Endothelial cell of umbilical vein (primary cell): ENCODE results near the gene USH2A. TPM values are rescaled to one million over a fixed set of nuclear protein-coding genes. Genes with fewer than 3 reads are reported as not detected.

ENCODE experiments used
- BruUV-seq: library from RNA; stranded (reverse); fragments of 400-500 nt; replicated peaks from 2 replicates; lab custom pipeline; 2021; lab: Mats Ljungman, UMichigan
- CTCF ChIA-PET: fragments of 300-600, 350-600 bp; sonication (Branson Sonifier 250); formaldehyde crosslinking; loops from one replicate; lab custom pipeline; 2021; ENCODE audit warnings: antibody characterized with exemption, inconsistent platforms; lab: Charles Lee
- POLR2A ChIA-PET: fragments of 300-600, 350-600 bp; sonication (Branson Sonifier 250); formaldehyde crosslinking; loops from one replicate; lab custom pipeline; 2021; ENCODE audit warnings: antibody characterized with exemption, inconsistent platforms; lab: Charles Lee
- DNase-seq: peaks from one replicate; pipeline ENCODE4 v3.0.0-alpha.2; 2011; ENCODE audit warnings: low read depth, low spot score
- FAIRE-seq: peaks from 2 replicates; lab custom pipeline; 2011; peaks lifted over from hg19 to GRCh38; lab: Jason Lieb, UNC
- H2AFZ ChIP-seq: 2 replicates; pipeline ENCODE4 v1.6.0; 2012; ENCODE audit warnings: low read depth, low read length, control low read depth, inconsistent platforms
- H3K27ac ChIP-seq: 2 replicates; pipeline ENCODE4 v1.5.1; 2011; ENCODE audit warnings: low read depth, mild to moderate bottlenecking, control low read depth, low read length, moderate library complexity; ENCODE audit not compliant: insufficient read depth
- H3K27me3 ChIP-seq, 2 experiments: 2 replicates each; pipeline versions ENCODE4 v1.6.0 to v1.6.1; 2011; ENCODE audit warnings: low read length in 2 of 2, mixed read lengths in 1 of 2; ENCODE audit not compliant: control insufficient read depth in 2 of 2, insufficient read depth in 2 of 2
- H3K36me3 ChIP-seq, 2 experiments: 2 replicates in 1 of 2; 3 replicates in 1 of 2; pipeline ENCODE4 v1.5.1; 2011; ENCODE audit warnings: low read length in 2 of 2, mild to moderate bottlenecking in 1 of 2, moderate library complexity in 1 of 2; ENCODE audit not compliant: control insufficient read depth in 2 of 2, insufficient read depth in 2 of 2; ENCODE audit errors: extremely low read depth in 1 of 2
- H3K4me1 ChIP-seq: 3 replicates; pipeline ENCODE4 v1.5.1; 2011; ENCODE audit warnings: mild to moderate bottlenecking, low read length; ENCODE audit not compliant: control insufficient read depth, insufficient read depth; ENCODE audit errors: extremely low read depth
- H3K4me2 ChIP-seq: 2 replicates; pipeline ENCODE4 v1.6.1; 2011; ENCODE audit warnings: low read length, control low read depth, mixed read lengths; ENCODE audit not compliant: insufficient read depth
- H3K4me3 ChIP-seq, 3 experiments: fragments of 200-600 bp in 1 of 3; sonication (generic), shearing (Covaris generic) in 1 of 3; replicated peaks in 1 of 3; 2 replicates each; pipeline ENCODE4 v1.5.1; 2011 to 2016; ENCODE audit warnings: control low read depth in 3 of 3, low read length in 3 of 3, mild to moderate bottlenecking in 2 of 3, inconsistent platforms in 1 of 3, low read depth in 1 of 3, moderate library complexity in 1 of 3; ENCODE audit not compliant: insufficient read depth in 1 of 3
- H3K79me2 ChIP-seq: 2 replicates; pipeline ENCODE4 v1.6.0; 2012; ENCODE audit warnings: low read length, inconsistent platforms; ENCODE audit not compliant: control insufficient read depth, insufficient read depth
- H3K9ac ChIP-seq: replicated peaks from 2 replicates; pipeline ENCODE3; 2011; ENCODE audit warnings: low read length, control low read depth; ENCODE audit not compliant: insufficient read depth; ENCODE audit errors: extremely low read depth
- H3K9me1 ChIP-seq: replicated peaks from 3 replicates; pipeline ENCODE4 v1.6.0; 2011; ENCODE audit warnings: mild to moderate bottlenecking, low read length; ENCODE audit not compliant: control insufficient read depth, insufficient read depth; ENCODE audit errors: extremely low read depth
- H3K9me3 ChIP-seq: replicated peaks from 2 replicates; pipeline ENCODE4 v1.5.1; 2012; ENCODE audit warnings: low read length, inconsistent platforms; ENCODE audit not compliant: control insufficient read depth, insufficient read depth
- H4K20me1 ChIP-seq: replicated peaks from 2 replicates; pipeline ENCODE3; 2011; ENCODE audit warnings: mild to moderate bottlenecking, low read length; ENCODE audit not compliant: control insufficient read depth, insufficient read depth; ENCODE audit errors: extremely low read depth
- CTCF ChIP-seq, 2 donors: IDR thresholded peaks; 1 replicate in 1 of 2; 2 replicates in 1 of 2; pipeline ENCODE4 v1.5.1; 2011; ENCODE audit warnings: low read length in 2 of 2, mild to moderate bottlenecking in 2 of 2, moderate library complexity in 2 of 2, control low read depth in 1 of 2, inconsistent platforms in 1 of 2, low read depth in 1 of 2; ENCODE audit not compliant: insufficient read depth in 1 of 2; ENCODE audit errors: extremely low read depth in 1 of 2
- GATA2 ChIP-seq: IDR thresholded peaks from 2 replicates; pipeline ENCODE4 v1.7.0; 2011; ENCODE audit warnings: low read depth, mild to moderate bottlenecking, moderate library complexity, mixed read lengths, low read length; ENCODE audit not compliant: insufficient read length, insufficient read depth
- JUN ChIP-seq: IDR thresholded peaks from 2 replicates; pipeline ENCODE4 v1.6.1; 2011; ENCODE audit warnings: borderline replicate concordance, low read depth; ENCODE audit not compliant: insufficient read length, insufficient read depth
- MAX ChIP-seq: IDR thresholded peaks from 2 replicates; pipeline ENCODE4 v1.6.1; 2011; ENCODE audit not compliant: insufficient read depth, insufficient read length
- POLR2A ChIP-seq: IDR thresholded peaks from 2 replicates; pipeline ENCODE4 v1.6.1; 2012; ENCODE audit warnings: low read depth, mild to moderate bottlenecking, control low read depth, low read length
- dilution Hi-C: fragments of 300-500 bp; cut with MboI; formaldehyde crosslinking; loops from one replicate; pipeline ENCODE4 v1.15.0; 2019; ENCODE audit warnings: low sequenced_read_pairs; ENCODE audit not compliant: extremely low pct_ligation_motif_present
- intact Hi-C: fragments of 100-400 bp; cut with micrococcal nuclease; formaldehyde crosslinking; loops from one replicate; pipeline ENCODE4 v1.10.0; 2022
- polyA plus RNA-seq, 4 experiments: library from polyadenylated mRNA; depleted of rRNA in 3 of 4; stranded (reverse) in 3 of 4; unstranded in 1 of 4; fragments of >200 nt; gene quantifications; 2 replicates each; pipeline versions ENCODE4 v1.2.1 to v1.2.3, GENCODE V29; 2011 to 2012; ENCODE audit warnings: missing spikeins in 1 of 4
- total RNA-seq: library from RNA; stranded (reverse); gene quantifications from 2 replicates; pipeline ENCODE4 v1.2.3, GENCODE V29; 2021

USH2A gene
- total and polyA plus RNA-seq, 2 donors (not counting 3 experiments of a cell fraction or from before 2014, with no cell fraction given): not detected

- Histone ChIP-seq H3K4me1 (no peaks in the 10 kb centered on the region), H3K79me2 (no peaks in the 10 kb centered on the region), H3K27ac (no peak overlapping the region), H3K4me3 (no peak overlapping the region), H2AFZ (no peak overlapping the region), H3K36me3 (no peaks in the 10 kb centered on the region), H3K9ac (no peak overlapping the region), H3K9me3 (no peaks in the 10 kb centered on the region), H3K4me2 (no peak overlapping the region), H3K9me1 (no peaks in the 10 kb centered on the region), H4K20me1 (no peaks in the 10 kb centered on the region), H3K27me3 (no peaks in the 10 kb centered on the region)
- CTCF ChIA-PET: no interaction called here
- no TSS peak for BruUV-seq
- FAIRE-seq: no peak
- intact Hi-C loops (no loop called here), dilution Hi-C loops (no loop called here)
- no peak for DNase-seq
- TF ChIP-seq GATA2 (no peak), MAX (no peak), CTCF (IDR thresholded peaks at IDR 0.05; ENCODE audit: extremely low read depth in 1 of 2, insufficient read depth in 1 of 2, low read depth in 1 of 2, low read length in 2 of 2) (no peak), JUN (no peak), POLR2A (no peak)
- POLR2A ChIA-PET: interaction anchor here (0.7 kb wide), 1 partner anchor 969 kb away, joined by 9 read pairs; no protein-coding TSS in a partner anchor
Measured at GRCh38 chr1:215640429-215641148, 782.7 kb downstream of the USH2A start.
